Neural cell (in vitro differentiated cells): Measurements from ENCODE around the gene CDCA8. TPM values are rescaled to one million over a fixed set of nuclear protein-coding genes. Genes with fewer than 3 reads are reported as not detected.

Source experiments
- H2AFZ ChIP-seq: fragments of 200-600, 300-800 bp; sonication (generic), shearing (Covaris generic); 2 replicates; pipeline ENCODE4 v1.6.0; 2014; ENCODE audit warnings: low read depth, mild to moderate bottlenecking, antibody characterized with exemption, low read length, moderate library complexity
- H3F3A ChIP-seq: fragments of 200-600 bp; shearing (Covaris generic); 2 replicates; pipeline ENCODE4 v1.6.1; 2016; ENCODE audit warnings: mild to moderate bottlenecking, moderate library complexity, mixed read lengths, antibody characterized with exemption, low read length; ENCODE audit not compliant: insufficient read depth, poor library complexity, severe bottlenecking
- H3K27ac ChIP-seq: fragments of 200-600, 300-800 bp; sonication (generic), shearing (Covaris generic); 2 replicates; pipeline ENCODE4 v1.5.1; 2014; ENCODE audit warnings: mild to moderate bottlenecking, low read length, moderate library complexity
- H3K27me3 ChIP-seq: fragments of 300-800, 200-600 bp; sonication (generic), shearing (Covaris generic); 2 replicates; pipeline ENCODE4 v1.6.0; 2014; ENCODE audit warnings: mild to moderate bottlenecking, low read depth, low read length, moderate library complexity; ENCODE audit not compliant: insufficient read depth
- H3K36me3 ChIP-seq: fragments of 300-800, 200-600 bp; sonication (generic), shearing (Covaris generic); 2 replicates; pipeline ENCODE4 v1.5.1; 2014; ENCODE audit warnings: mild to moderate bottlenecking, antibody characterized with exemption, low read length, moderate library complexity; ENCODE audit not compliant: insufficient read depth
- H3K4me2 ChIP-seq: fragments of 300-800, 200-600 bp; sonication (generic), shearing (Covaris generic); 2 replicates; pipeline ENCODE4 v1.6.0; 2014; ENCODE audit warnings: mild to moderate bottlenecking, low read length
- H3K4me3 ChIP-seq: fragments of 300-800, 200-600 bp; sonication (generic), shearing (Covaris generic); 2 replicates; pipeline ENCODE4 v1.5.1; 2014; ENCODE audit warnings: mild to moderate bottlenecking, low read length, moderate library complexity
- H3K79me2 ChIP-seq: fragments of 200-600 bp; shearing (Covaris generic); replicated peaks from 2 replicates; pipeline ENCODE4 v1.6.0; 2014; ENCODE audit warnings: mild to moderate bottlenecking, low read length, moderate library complexity; ENCODE audit not compliant: insufficient read depth
- H3K9ac ChIP-seq: fragments of 300-800, 200-600 bp; sonication (generic), shearing (Covaris generic); 2 replicates; pipeline ENCODE4 v1.6.1; 2016; ENCODE audit warnings: mild to moderate bottlenecking, low read length, mixed read lengths
- H3K9me2 ChIP-seq: fragments of 200-600 bp; shearing (Covaris generic); 2 replicates; pipeline ENCODE4 v1.6.1; 2016; ENCODE audit warnings: mild to moderate bottlenecking, low read length, mixed read lengths; ENCODE audit not compliant: insufficient read depth
- H3K9me3 ChIP-seq: fragments of 200-600, 300-800 bp; sonication (generic), shearing (Covaris generic); 2 replicates; pipeline ENCODE4 v1.6.1; 2016; ENCODE audit warnings: mild to moderate bottlenecking, mixed run types, low read length, moderate library complexity, mixed read lengths
- H4K20me1 ChIP-seq: fragments of 200-600 bp; shearing (Covaris generic); 2 replicates; pipeline ENCODE4 v1.6.1; 2016; ENCODE audit warnings: mild to moderate bottlenecking, mixed run types; ENCODE audit not compliant: insufficient read depth
- EP300 ChIP-seq: fragments of 450-650 bp; conservative IDR thresholded peaks from 2 replicates; pipeline ENCODE4 v1.6.1; 2014; ENCODE audit warnings: antibody characterized with exemption, mild to moderate bottlenecking, moderate library complexity; ENCODE audit not compliant: poor library complexity, severe bottlenecking
- EZH2 ChIP-seq: fragments of 200-600, 300-800 bp; shearing (Covaris generic), sonication (generic); IDR thresholded peaks from 2 replicates; pipeline ENCODE4 v1.6.1; 2014; ENCODE audit warnings: antibody characterized with exemption, low read length, borderline replicate concordance, mild to moderate bottlenecking; ENCODE audit not compliant: insufficient read depth, poor library complexity, severe bottlenecking
- MXI1 ChIP-seq: fragments of 450-650 bp; conservative IDR thresholded peaks from 2 replicates; pipeline ENCODE4 v1.6.1; 2014; ENCODE audit warnings: antibody characterized with exemption, mild to moderate bottlenecking; ENCODE audit not compliant: poor library complexity, severe bottlenecking
- POLR2AphosphoS5 ChIP-seq: IDR thresholded peaks from 2 replicates; pipeline ENCODE4 v1.6.1; 2012
- RAD21 ChIP-seq: fragments of 450-650 bp; conservative IDR thresholded peaks from 2 replicates; pipeline ENCODE4 v1.6.1; 2014; ENCODE audit warnings: antibody characterized with exemption, mild to moderate bottlenecking, moderate library complexity
- SMC3 ChIP-seq: fragments of 450-650 bp; conservative IDR thresholded peaks from 2 replicates; pipeline ENCODE4 v1.6.1; 2014; ENCODE audit warnings: antibody characterized with exemption, mild to moderate bottlenecking, moderate library complexity; ENCODE audit not compliant: poor library complexity
- TAF1 ChIP-seq: IDR thresholded peaks from 2 replicates; pipeline ENCODE4 v1.6.1; 2012; ENCODE audit warnings: low read depth
- polyA plus RNA-seq: library from polyadenylated mRNA; depleted of rRNA; stranded (reverse); fragments of >200 nt; gene quantifications from 2 replicates; pipeline ENCODE4 v1.2.3, GENCODE V29; 2014
- TF ChIP-seq, protein P1 (sequence below): fragments of 450-650 bp; IDR thresholded peaks from 2 replicates; pipeline ENCODE4 v1.5.1; 2014; ENCODE audit warnings: antibody characterized with exemption, mild to moderate bottlenecking, moderate library complexity; ENCODE audit not compliant: poor library complexity, severe bottlenecking
- TF ChIP-seq, protein P2 (sequence below): IDR thresholded peaks from 2 replicates; pipeline ENCODE4 v1.6.1; 2012; ENCODE audit warnings: borderline replicate concordance

The CDCA8 gene
- polyA plus RNA-seq, 1 donor from 2014 or later, result 0.72 TPM

DNA sequence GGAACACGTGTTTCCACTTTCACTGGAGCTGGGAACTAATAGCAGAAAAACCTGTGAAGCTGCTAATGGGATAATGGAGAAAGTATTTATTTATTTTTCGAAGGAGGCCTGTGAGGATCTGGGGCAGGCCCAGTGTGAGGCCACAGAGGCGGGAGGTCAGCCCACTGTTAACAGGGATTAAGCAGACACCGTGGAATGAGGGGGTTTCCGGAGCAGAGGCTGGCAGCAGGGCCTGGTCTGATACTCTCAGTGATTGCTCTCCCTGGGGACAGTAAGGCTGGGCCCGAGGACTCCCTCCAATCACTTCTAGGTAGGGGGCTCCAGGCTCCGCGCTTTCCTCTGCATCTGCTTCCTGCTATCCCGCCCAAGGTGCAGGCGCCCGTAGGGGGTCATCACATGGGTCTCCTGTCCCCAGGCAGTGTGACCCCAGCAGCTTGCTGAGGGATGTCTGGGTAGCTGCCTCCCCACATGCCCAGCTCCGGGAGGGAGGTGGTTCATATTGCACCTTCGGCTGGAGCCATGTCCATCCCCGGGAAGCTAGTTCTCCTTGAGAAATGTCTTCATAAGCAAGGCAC is 28.8 kb upstream of the CDCA8 start:
- H3K36me3 ChIP-seq, result no peaks in the 10 kb centered on the region
- H3K9ac ChIP-seq, result no peak overlapping the region
- no peaks in the 10 kb centered on the region for H3K9me2 ChIP-seq
- no peak overlapping the region for H3K27ac ChIP-seq
- H4K20me1 ChIP-seq, result no peaks in the 10 kb centered on the region
- H2AFZ ChIP-seq, result no peak overlapping the region
- no peaks in the 10 kb centered on the region for H3K9me3 ChIP-seq
- TF ChIP-seq, protein P1, sequence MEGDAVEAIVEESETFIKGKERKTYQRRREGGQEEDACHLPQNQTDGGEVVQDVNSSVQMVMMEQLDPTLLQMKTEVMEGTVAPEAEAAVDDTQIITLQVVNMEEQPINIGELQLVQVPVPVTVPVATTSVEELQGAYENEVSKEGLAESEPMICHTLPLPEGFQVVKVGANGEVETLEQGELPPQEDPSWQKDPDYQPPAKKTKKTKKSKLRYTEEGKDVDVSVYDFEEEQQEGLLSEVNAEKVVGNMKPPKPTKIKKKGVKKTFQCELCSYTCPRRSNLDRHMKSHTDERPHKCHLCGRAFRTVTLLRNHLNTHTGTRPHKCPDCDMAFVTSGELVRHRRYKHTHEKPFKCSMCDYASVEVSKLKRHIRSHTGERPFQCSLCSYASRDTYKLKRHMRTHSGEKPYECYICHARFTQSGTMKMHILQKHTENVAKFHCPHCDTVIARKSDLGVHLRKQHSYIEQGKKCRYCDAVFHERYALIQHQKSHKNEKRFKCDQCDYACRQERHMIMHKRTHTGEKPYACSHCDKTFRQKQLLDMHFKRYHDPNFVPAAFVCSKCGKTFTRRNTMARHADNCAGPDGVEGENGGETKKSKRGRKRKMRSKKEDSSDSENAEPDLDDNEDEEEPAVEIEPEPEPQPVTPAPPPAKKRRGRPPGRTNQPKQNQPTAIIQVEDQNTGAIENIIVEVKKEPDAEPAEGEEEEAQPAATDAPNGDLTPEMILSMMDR, result no peak
- TF ChIP-seq EP300 (no peak), EZH2 (no peak), TAF1 (no peak), POLR2AphosphoS5 (no peak), RAD21 (no peak), MXI1 (no peak), SMC3 (no peak)
- TF ChIP-seq, protein P2, sequence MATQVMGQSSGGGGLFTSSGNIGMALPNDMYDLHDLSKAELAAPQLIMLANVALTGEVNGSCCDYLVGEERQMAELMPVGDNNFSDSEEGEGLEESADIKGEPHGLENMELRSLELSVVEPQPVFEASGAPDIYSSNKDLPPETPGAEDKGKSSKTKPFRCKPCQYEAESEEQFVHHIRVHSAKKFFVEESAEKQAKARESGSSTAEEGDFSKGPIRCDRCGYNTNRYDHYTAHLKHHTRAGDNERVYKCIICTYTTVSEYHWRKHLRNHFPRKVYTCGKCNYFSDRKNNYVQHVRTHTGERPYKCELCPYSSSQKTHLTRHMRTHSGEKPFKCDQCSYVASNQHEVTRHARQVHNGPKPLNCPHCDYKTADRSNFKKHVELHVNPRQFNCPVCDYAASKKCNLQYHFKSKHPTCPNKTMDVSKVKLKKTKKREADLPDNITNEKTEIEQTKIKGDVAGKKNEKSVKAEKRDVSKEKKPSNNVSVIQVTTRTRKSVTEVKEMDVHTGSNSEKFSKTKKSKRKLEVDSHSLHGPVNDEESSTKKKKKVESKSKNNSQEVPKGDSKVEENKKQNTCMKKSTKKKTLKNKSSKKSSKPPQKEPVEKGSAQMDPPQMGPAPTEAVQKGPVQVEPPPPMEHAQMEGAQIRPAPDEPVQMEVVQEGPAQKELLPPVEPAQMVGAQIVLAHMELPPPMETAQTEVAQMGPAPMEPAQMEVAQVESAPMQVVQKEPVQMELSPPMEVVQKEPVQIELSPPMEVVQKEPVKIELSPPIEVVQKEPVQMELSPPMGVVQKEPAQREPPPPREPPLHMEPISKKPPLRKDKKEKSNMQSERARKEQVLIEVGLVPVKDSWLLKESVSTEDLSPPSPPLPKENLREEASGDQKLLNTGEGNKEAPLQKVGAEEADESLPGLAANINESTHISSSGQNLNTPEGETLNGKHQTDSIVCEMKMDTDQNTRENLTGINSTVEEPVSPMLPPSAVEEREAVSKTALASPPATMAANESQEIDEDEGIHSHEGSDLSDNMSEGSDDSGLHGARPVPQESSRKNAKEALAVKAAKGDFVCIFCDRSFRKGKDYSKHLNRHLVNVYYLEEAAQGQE, result no peak
- no peak overlapping the region for H3K4me3 ChIP-seq
- no peak overlapping the region for H3K4me2 ChIP-seq
- H3K27me3 ChIP-seq, result no peaks in the 10 kb centered on the region
- H3F3A ChIP-seq, result no peaks in the 10 kb centered on the region
- no peaks in the 10 kb centered on the region for H3K79me2 ChIP-seq

DNA sequence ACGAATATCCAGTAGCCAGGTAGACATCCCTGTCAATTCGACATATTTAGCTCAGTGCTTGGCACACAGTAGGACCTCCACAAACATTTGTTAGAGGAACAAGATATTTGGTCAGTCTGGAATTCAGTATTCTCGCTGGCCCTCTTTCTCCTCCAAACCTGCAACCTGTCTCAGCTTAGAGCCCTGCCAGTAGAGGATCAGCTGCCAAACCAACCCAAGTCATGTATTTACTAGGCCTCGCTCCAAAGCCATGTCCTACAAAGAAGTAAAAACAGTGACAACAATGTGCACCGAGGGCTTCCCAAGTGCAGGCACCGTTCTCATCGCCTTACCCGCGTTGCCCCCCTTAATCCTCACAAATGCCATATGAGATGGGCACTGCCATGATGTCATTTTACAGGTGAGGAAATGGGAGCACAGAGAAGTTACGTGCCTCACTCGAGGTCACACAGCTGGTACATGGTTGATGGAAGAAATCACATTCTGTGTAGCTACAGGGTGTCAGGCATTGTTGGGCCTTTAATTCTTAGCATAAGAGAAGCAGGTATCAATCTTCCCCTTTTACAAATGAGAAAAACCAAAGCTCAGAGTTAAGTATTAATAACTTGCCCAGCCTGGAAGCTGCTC is 26.0 kb upstream of the CDCA8 start:
- H3K9ac ChIP-seq, result no peak overlapping the region
- no peak overlapping the region for H2AFZ ChIP-seq
- no peaks in the 10 kb centered on the region for H3K79me2 ChIP-seq
- no peak overlapping the region for H3K27ac ChIP-seq
- H3K9me2 ChIP-seq, result no peaks in the 10 kb centered on the region
- no peaks in the 10 kb centered on the region for H3K27me3 ChIP-seq
- no peaks in the 10 kb centered on the region for H4K20me1 ChIP-seq
- H3K4me3 ChIP-seq, result no peak overlapping the region
- H3K9me3 ChIP-seq, result no peaks in the 10 kb centered on the region
- no peak overlapping the region for H3K4me2 ChIP-seq
- H3K36me3 ChIP-seq, result no peaks in the 10 kb centered on the region
- TF ChIP-seq EZH2 (no peak), EP300 (no peak), RAD21 (no peak), POLR2AphosphoS5 (no peak), MXI1 (no peak), SMC3 (no peak), TAF1 (no peak)
- TF ChIP-seq, protein P2, result no peak
- TF ChIP-seq, protein P1, result no peak
- H3F3A ChIP-seq, result no peaks in the 10 kb centered on the region
